Adrenal gland (tissue), 5 donors: ENCODE measurements around the gene TECRL.

Experiments used
- POLR2A ChIP-seq, 2 donors: fragments of 450-650 bp; IDR thresholded peaks; one replicate each; pipeline ENCODE4 v1.6.1; 2017; ENCODE audit warnings: antibody characterized with exemption in 2 of 2, mild to moderate bottlenecking in 2 of 2, moderate library complexity in 1 of 2
- TF ChIP-seq, protein P1 (sequence below), 6 experiments: fragments of 450-650 bp in 4 of 6; fragments of 200-600 bp in 2 of 6; sonication (generic) in 1 of 6; IDR thresholded peaks; 1 replicate in 5 of 6; 2 replicates in 1 of 6; pipeline versions ENCODE4 v1.5.1 to v1.8.0; 2016 to 2021; ENCODE audit warnings: antibody characterized with exemption in 6 of 6, mild to moderate bottlenecking in 2 of 6, moderate library complexity in 1 of 6
- donor health status: DM: no; HTN: no; CAD: no.

DNA sequence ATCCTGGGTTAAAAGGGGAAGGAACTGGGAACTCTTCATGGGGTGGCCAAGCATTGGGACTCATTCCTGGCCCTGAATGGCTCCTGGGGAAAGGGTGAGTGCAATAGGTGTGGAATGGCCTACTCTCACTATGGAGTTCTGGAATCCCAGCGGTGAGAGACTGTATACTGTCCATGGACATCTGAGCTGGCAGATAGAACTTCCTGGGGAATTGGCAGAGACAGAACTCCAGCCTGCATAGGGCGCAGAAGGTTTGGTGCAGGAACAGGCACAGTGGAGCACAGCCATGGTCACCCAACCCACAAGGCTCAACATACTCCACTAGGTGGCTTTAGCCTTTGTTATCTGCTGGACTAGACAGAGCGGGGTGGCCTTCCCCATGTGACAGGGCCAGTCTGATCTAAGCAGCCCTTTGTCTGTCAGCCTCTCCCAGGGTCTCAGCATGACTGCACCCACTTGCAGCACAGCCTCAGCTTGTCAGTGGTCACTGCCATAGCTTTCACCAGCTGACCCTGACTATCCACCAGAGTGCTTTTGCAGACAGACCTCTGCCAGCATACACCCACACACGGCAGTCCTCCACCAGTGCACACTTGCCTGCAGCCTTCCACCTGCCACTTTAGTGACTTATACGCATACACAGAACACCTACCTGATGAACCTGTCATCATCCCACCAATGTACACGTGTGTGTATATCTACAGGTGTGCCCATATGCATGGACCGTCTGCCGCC is 48.4 kb downstream of the TECRL start:
- TF ChIP-seq, protein P1, sequence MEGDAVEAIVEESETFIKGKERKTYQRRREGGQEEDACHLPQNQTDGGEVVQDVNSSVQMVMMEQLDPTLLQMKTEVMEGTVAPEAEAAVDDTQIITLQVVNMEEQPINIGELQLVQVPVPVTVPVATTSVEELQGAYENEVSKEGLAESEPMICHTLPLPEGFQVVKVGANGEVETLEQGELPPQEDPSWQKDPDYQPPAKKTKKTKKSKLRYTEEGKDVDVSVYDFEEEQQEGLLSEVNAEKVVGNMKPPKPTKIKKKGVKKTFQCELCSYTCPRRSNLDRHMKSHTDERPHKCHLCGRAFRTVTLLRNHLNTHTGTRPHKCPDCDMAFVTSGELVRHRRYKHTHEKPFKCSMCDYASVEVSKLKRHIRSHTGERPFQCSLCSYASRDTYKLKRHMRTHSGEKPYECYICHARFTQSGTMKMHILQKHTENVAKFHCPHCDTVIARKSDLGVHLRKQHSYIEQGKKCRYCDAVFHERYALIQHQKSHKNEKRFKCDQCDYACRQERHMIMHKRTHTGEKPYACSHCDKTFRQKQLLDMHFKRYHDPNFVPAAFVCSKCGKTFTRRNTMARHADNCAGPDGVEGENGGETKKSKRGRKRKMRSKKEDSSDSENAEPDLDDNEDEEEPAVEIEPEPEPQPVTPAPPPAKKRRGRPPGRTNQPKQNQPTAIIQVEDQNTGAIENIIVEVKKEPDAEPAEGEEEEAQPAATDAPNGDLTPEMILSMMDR (IDR thresholded peaks at IDR 0.05), result no peak
- no peak for TF ChIP-seq POLR2A (IDR thresholded peaks at IDR 0.05)
